Measurements from ENCODE around the gene S100A13.
A peak's percentile ranks its signal among the peaks of the same experiment; 100 is the strongest.
"Not testable (repeated sequence)": the region's sequence is repeated elsewhere in the genome, so short reads cannot be mapped to it uniquely, and the experiment has no call there.

S100A13 gene

GRCh38 chr1:153599847-153600246 is 27.5 kb downstream of the S100A13 start:
- DNase-seq: no peak

GRCh38 chr1:153598309-153599172 is 28.8 kb downstream of the S100A13 start:
- peak; percentile 59 to 78 for DNase-seq

DNA sequence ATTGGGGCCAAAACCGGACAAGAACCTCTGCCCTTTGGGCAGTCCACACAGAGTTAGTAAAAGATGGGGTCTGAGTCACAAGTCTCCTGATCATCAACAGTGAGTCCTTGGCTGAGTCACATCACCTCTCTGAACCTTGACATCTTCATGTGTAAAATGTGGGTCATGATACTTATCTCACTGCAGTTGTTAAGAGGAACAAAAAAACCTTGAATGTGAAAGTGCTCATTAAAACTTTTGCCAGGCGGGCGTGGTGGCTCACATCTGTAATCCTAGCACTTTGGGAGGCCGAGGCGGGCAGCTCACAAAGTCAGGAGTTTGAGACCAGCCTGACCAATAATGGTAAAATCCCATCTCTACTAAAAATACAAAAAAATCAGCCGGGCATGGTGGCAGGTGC is 30.1 kb downstream of the S100A13 start:
- no peak for DNase-seq

GRCh38 chr1:153592748-153593147 is 34.6 kb downstream of the S100A13 start:
- DNase-seq: no peak

- DNase-seq: no peak
Measured at GRCh38 chr1:153588482-153588881, 38.8 kb downstream of the S100A13 start.

- not testable (repeated sequence) for DNase-seq
Measured at GRCh38 chr1:153588033-153588432, 39.3 kb downstream of the S100A13 start.

DNA sequence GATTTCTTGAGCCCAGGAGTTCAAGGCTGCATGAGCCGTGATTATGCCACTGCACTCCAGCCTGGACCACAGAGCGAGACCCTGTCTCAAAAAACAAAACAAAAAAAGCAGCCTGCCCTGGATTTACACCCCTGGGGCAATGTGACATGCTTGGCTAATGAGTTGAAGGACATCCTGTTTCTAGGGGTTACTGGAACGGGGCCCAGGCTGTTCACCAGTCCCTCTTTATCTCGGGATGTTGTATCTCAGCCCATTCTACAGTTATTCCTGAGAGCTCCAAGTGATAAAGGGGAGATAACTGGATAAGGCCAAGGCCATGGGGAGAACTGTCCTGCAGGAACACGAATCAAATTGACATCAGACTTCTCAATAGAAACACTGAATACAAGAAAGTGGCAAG is 40.0 kb downstream of the S100A13 start:
- DNase-seq: no peak

- no peak for DNase-seq
Measured at GRCh38 chr1:153586347-153586746, 41.0 kb downstream of the S100A13 start.

GRCh38 chr1:153585006-153585405 is 42.3 kb downstream of the S100A13 start:
- DNase-seq: no peak

- DNase-seq: no peak
Measured at GRCh38 chr1:153583976-153584375, 43.3 kb downstream of the S100A13 start.

DNA sequence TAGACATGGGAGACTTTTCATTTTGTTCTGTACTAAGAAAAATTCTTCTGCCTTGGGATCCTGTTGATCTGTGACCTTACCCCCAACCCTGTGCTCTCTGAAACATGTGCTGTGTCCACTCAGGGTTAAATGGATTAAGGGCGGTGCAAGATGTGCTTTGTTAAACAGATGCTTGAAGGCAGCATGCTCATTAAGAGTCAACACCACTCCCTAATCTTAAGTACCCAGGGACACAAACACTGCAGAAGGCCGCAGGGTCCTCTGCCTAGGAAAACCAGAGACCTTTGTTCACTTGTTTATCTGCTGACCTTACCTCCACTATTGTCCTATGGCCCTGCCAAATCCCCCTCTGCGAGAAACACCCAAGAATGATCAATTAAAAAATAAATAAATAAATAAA is 43.8 kb downstream of the S100A13 start:
- DNase-seq: not testable (repeated sequence)

- DNase-seq: not testable (repeated sequence)
Measured at GRCh38 chr1:153582836-153583235, 44.5 kb downstream of the S100A13 start.

DNA sequence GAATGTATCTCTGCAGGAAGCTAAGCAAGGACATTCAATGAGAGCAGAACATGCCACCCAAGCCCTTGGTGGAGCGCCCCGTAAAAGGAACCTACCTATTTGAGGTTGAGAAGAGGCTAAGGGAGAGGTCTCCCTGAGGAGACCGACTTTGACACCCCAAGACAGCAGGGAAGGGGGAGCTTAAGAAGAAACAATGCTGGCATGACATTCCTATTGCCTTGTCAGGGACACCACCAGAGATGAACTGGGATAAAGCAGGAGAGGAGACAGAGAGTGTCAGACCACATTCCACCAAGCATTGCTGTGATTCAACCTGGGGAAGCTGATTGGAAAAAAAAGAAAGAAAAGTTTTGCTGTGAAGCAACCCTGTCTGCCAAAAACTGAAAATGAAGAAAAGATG is 48.4 kb downstream of the S100A13 start:
- no peak for DNase-seq

DNA sequence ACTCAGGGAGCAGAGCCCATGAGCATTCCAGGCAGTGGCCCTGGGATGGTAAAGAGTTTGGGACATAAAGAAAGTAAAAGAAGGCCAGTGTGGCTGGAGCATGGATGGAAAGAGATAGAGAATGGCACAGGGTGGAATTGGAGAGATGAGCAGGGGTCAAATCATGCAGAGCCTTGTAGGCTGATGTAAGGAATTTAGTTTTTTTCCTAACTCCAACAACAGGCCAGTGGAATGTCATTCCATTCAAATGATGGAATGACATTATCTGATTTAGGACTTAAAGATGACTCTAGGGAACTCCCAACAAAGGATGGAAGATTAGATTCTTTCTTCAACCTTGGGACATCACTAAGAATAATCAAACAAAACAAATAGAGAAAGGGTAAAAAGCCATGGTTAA is 48.8 kb downstream of the S100A13 start:
- no peak for DNase-seq

DNA sequence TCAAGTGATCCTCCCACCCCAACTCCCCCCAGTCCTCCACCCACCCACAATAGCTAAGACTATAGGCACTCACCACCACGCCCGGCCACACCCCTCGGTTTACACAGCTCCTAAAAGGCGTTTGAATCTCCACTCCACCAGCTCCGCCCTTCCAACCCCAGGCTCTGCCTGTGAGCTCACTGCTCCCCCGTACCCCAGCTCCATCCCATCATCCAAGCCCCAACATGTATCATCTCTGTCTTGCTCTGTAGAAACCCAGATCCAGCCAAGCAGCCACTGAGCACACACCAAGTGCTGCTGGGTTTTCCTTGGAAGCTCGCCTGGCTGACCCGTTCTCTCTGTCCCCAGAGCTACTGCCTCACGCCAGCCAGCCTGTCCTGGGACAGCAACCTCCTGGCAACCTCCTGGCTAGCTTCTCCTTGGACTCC is 49.7 kb downstream of the S100A13 start:
- DNase-seq: no peak

GRCh38 chr1:153577138-153577537 is 50.2 kb downstream of the S100A13 start:
- no peak for DNase-seq

- not testable (repeated sequence) for DNase-seq
Measured at GRCh38 chr1:153575497-153575896, 51.8 kb downstream of the S100A13 start.

DNA sequence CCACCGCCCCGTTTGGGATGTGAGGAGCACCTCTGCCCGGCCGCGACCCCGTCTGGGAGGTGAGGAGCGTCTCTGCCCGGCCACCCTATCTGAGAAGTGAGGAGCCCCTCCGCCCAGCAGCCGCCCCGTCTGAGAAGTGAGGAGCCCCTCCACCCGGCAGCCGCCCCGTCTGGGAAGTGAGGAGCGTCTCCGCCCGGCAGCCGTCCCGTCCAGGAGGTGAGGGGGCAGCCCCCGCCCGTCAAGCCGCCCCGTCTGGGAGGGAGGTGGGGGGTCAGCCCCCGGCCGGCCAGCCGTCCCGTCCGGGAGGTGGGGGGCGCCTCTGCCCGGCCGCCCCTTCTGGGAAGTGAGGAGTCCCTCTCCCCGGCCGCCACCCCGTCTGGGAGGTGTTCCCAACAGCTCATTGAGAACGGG is 52.2 kb downstream of the S100A13 start:
- not testable (repeated sequence) for DNase-seq

DNA sequence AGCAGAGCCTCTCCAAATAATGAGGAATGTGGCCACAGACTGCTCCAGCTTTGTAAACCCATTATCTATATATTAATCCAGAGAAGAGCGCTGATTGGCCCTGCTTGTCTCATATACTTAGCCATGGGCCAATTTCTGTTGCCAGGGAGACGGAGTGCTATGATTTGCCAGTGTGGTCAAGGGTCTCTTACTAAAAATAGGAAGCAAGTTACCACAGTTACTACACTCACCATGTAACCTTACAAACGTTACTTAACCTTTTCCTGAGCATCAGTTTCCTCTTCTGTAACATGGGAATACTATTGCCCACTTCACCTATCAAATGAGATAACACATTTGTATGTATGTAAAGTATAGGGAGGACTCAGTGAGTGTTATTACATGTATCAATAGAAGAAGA is 54.0 kb downstream of the S100A13 start:
- DNase-seq: peak in 1 of 2 experiments; percentile 16

DNA sequence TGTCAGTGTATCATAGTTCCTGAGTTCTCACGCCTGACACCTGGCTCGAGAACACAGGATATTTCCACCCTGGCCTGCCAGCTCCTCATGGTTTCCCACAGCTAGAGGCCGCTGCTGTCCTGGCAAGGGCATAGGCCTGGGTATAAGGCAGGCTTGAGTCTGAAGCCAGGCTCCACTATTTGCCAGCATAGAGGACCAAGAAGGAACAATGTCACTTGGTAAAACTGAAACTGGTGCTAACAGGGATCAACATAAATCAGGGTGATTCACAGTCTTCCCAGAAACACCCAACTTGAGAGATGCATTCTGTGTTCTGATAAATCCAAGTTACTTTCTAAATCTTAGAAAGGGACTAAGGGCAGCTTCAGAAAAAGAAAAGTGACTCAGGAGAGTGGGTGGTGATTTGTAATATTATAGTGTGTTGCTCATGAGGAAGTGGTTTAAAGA is 54.7 kb downstream of the S100A13 start:
- DNase-seq: peak; percentile 60 to 66

- DNase-seq: no peak
Measured at GRCh38 chr1:153571706-153572105, 55.6 kb downstream of the S100A13 start.

DNA sequence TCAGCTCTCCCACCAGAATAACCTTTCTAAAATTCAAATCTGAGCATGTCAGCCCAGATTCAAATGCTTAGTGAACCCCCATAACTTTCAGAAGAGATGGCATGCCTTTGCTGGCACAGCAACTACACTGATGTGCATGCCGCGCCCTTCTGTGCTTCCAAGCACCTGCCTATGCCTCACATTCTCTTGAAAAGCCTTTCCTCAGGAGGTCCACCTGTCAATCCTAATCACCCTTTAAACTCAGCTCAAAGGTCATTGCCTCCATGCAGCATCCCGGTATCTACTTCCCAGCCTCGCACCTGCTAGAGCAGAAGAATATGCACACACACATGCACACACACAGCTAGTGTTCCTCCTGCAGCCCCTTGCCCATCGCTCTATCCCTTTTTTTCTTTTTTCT is 56.4 kb downstream of the S100A13 start:
- DNase-seq: no peak

- no peak for DNase-seq
Measured at GRCh38 chr1:153569465-153569864, 57.8 kb downstream of the S100A13 start.

Measured in AML-193 (cell line).